ENCODE results near the gene MAP1LC3B2.

Gene MAP1LC3B2

GRCh38 chr12:116538682-116539305 lies 20.4 kb upstream of the MAP1LC3B2 start:
- Histone ChIP-seq H3K4me3 (ENCODE audit: low read depth in 1 of 2, low read length in 1 of 2) (no peak overlapping the region), H3K36me3 (no peaks in the 10 kb centered on the region), H3K27me3 (no peaks in the 10 kb centered on the region), H3K9me3 (no peaks in the 10 kb centered on the region), H3K27ac (peak overlapping the region; percentile 54), H3K4me1 (ENCODE audit: control insufficient read depth in 1 of 2, insufficient read depth in 1 of 2, low read depth in 1 of 2, low read length in 1 of 2) (peaks cover 22 to 28% of the 10 kb centered on the region in 2 experiments)
- TF ChIP-seq CTCF (IDR thresholded peaks at IDR 0.05) = no peak

GRCh38 chr12:116539361-116539771 lies 19.8 kb upstream of the MAP1LC3B2 start:
- no peaks in the 10 kb centered on the region for H3K9me3 ChIP-seq
- no peak for TF ChIP-seq CTCF (IDR thresholded peaks at IDR 0.05)
- H3K36me3 ChIP-seq = no peaks in the 10 kb centered on the region
- no peaks in the 10 kb centered on the region for H3K27me3 ChIP-seq
- H3K4me3 ChIP-seq (ENCODE audit: low read depth in 1 of 2, low read length in 1 of 2) = no peak overlapping the region
- peak overlapping the region; percentile 54 for H3K27ac ChIP-seq
- peaks cover 21 to 26% of the 10 kb centered on the region in 2 experiments for H3K4me1 ChIP-seq (ENCODE audit: control insufficient read depth in 1 of 2, insufficient read depth in 1 of 2, low read depth in 1 of 2, low read length in 1 of 2)

DNA sequence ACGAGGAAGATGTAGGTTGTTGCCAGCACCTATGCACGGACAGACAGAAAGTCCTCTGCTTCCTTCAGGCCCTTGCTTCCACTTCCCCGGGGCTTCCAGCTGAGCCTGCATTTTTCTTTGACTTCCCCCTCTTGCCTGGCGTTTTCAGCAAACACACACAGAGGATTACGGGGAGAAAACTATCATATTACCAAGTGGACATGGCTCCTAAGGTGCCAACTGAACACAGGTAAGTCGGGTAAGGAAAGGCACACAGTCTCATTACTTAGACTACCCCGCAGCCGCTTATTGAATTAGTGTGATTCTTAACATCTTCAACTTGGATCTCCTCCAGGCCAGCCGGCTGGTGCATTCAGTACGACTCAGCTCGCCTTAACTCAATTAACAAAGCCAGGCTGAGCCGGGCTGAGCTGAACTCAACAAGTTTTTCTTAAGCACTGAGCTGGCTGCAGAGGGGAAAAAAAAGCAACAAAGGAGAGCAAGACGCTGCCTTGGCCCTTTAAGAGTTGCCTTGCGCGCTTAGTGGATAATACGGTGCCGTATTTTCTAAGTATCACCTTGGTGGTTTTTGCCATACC lies 19.2 kb upstream of the MAP1LC3B2 start:
- Histone ChIP-seq H3K36me3 (no peaks in the 10 kb centered on the region), H3K27ac (peak overlapping the region; percentile 54), H3K4me3 (ENCODE audit: low read depth in 1 of 2, low read length in 1 of 2) (no peak overlapping the region), H3K9me3 (no peaks in the 10 kb centered on the region), H3K27me3 (no peaks in the 10 kb centered on the region), H3K4me1 (ENCODE audit: control insufficient read depth in 1 of 2, insufficient read depth in 1 of 2, low read depth in 1 of 2, low read length in 1 of 2) (peaks cover 17 to 20% of the 10 kb centered on the region in 2 experiments)
- no peak for TF ChIP-seq CTCF (IDR thresholded peaks at IDR 0.05)

DNA sequence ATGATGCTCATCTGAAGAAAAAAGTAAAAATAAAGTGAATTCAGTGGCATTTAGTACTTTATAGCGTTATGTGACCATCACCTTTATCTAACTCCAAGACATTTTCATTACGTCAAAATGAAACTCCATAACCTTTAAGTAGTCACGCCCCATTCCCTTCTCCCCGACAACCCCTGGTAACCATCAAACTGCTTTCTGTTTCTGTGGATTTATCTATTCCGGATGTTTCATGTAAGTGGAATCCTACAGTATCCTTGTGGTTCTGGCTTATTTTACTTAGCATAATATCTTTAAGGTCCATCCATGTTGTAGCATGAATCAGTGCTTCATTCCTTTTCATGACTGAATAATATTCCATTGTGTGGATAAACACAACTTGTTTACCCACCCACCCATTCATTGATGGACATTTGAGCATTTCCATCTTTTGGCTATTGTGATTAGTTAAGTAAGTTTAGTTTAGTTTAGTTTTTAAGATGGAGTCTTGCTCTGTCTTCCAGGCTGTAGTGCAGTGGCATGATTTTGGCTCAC lies 18.5 kb upstream of the MAP1LC3B2 start:
- H3K36me3 ChIP-seq = no peaks in the 10 kb centered on the region
- TF ChIP-seq CTCF (IDR thresholded peaks at IDR 0.05) = no peak
- no peaks in the 10 kb centered on the region for H3K27me3 ChIP-seq
- no peak overlapping the region for H3K4me3 ChIP-seq (ENCODE audit: low read depth in 1 of 2, low read length in 1 of 2)
- peaks cover 17 to 20% of the 10 kb centered on the region in 2 experiments for H3K4me1 ChIP-seq (ENCODE audit: control insufficient read depth in 1 of 2, insufficient read depth in 1 of 2, low read depth in 1 of 2, low read length in 1 of 2)
- H3K27ac ChIP-seq = no peak overlapping the region
- no peaks in the 10 kb centered on the region for H3K9me3 ChIP-seq

- Histone ChIP-seq H3K27me3 (no peaks in the 10 kb centered on the region), H3K27ac (no peak overlapping the region), H3K36me3 (no peaks in the 10 kb centered on the region), H3K9me3 (no peaks in the 10 kb centered on the region), H3K4me1 (ENCODE audit: control insufficient read depth in 1 of 2, insufficient read depth in 1 of 2, low read depth in 1 of 2, low read length in 1 of 2) (peaks cover 17 to 20% of the 10 kb centered on the region in 2 experiments), H3K4me3 (ENCODE audit: low read depth in 1 of 2, low read length in 1 of 2) (no peak overlapping the region)
- no peak for TF ChIP-seq CTCF (IDR thresholded peaks at IDR 0.05)
Measured at GRCh38 chr12:116541547-116542344, 17.4 kb upstream of the MAP1LC3B2 start.
